ENCODE measurements around the gene ZBTB37.

- TF ChIP-seq CTCF (IDR thresholded peaks at IDR 0.05) (no peak), POLR2A (IDR thresholded peaks at IDR 0.05) (no peak)
Measured at GRCh38 chr1:173818459-173818858, 49.7 kb upstream of the ZBTB37 start.

Measured in adrenal gland (tissue), 5 donors.